Erythroblast (primary cell): ENCODE measurements around the gene FGF12.

Experiments
- GATA1 ChIP-seq: IDR thresholded peaks from 2 replicates; pipeline ENCODE4 v1.6.1; 2011; ENCODE audit warnings: low read depth, mild to moderate bottlenecking, control low read depth, low read length, moderate library complexity
- POLR2A ChIP-seq: IDR thresholded peaks from 2 replicates; pipeline ENCODE4 v1.6.1; 2011; ENCODE audit warnings: mild to moderate bottlenecking, low read length

DNA sequence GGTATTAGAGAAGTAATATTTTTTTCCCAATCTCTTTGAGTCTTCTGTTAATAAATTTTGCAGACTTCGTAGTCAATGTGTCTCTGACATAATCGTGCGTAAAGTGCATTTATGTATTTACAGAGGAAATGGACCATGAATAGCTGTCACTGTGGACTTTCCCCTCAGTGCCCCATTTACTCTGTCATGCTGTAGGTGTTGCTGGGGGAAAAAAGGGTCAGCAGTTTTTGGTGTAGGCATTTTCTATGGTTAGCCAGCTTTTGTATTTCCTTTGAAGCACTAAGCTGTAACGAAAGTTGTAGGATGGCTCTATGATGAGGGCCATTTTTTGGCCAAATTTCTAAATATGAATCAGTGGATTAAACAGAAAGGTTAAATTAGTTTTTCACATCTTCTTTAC, 598.4 kb downstream of the FGF12 start:
- TF ChIP-seq POLR2A (no peak), GATA1 (no peak)
